Psoas muscle (tissue), 8 donors: ENCODE data around the gene GNG7. TPM values are rescaled to one million over a fixed set of nuclear protein-coding genes. Genes with fewer than 3 reads are reported as not detected.

ENCODE experiments used
- ATAC-seq, 4 donors: fragments of 200-7000 bp; cut with Tn5 transposase; one replicate each; pipeline ENCODE4 v1.9.1; 2020; ENCODE audit warnings: moderate library complexity in 3 of 4, mild to moderate bottlenecking in 2 of 4
- DNase-seq, 2 donors: peaks; one replicate each; pipeline ENCODE4 v3.0.0-alpha.2; 2020
- H3K27ac ChIP-seq: fragments of 200-600 bp; one replicate; pipeline ENCODE4 v1.8.0; 2022
- H3K27me3 ChIP-seq, 3 donors: fragments of 200-600 bp in 1 of 3; one replicate each; pipeline versions ENCODE4 v1.6.1 to v1.8.0; 2013 to 2022; ENCODE audit warnings: low read length in 2 of 3, mild to moderate bottlenecking in 2 of 3, moderate library complexity in 1 of 3; ENCODE audit not compliant: insufficient read depth in 3 of 3
- H3K36me3 ChIP-seq, 2 donors: fragments of 200-600 bp in 1 of 2; one replicate each; pipeline versions ENCODE4 v1.6.1 to v1.8.0; 2013 to 2022; ENCODE audit warnings: low read depth in 1 of 2, mild to moderate bottlenecking in 1 of 2, moderate library complexity in 1 of 2; ENCODE audit not compliant: insufficient read depth in 1 of 2
- H3K4me1 ChIP-seq: fragments of 200-600 bp; one replicate; pipeline ENCODE4 v1.8.0; 2022
- H3K4me3 ChIP-seq: fragments of 200-600 bp; one replicate; pipeline ENCODE4 v1.8.0; 2022; ENCODE audit warnings: mild to moderate bottlenecking
- H3K9me3 ChIP-seq: fragments of 200-600 bp; one replicate; pipeline ENCODE4 v1.8.0; 2022
- CTCF ChIP-seq: fragments of 200-600 bp; IDR thresholded peaks from one replicate; pipeline ENCODE4 v1.8.0; 2022; ENCODE audit warnings: antibody characterized with exemption
- WGBS, 3 donors: extraction: QIAGEN DNeasy Blood & Tissue Kit; methylation state at CpG; one replicate each; pipeline versions ENCODE4 v1.1.6 to v1.1.7; 2013; 5-methylcytosine and 5-hydroxymethylcytosine counted together
- intact Hi-C, 2 donors: fragments of 100-400 bp; cut with DNase I; formaldehyde crosslinking; loops; one replicate each; pipeline versions ENCODE4 v1.11.0 to v1.14.2; 2022
- polyA plus RNA-seq, 3 donors: library from polyadenylated mRNA; stranded (reverse); fragments of 200-250 nt; gene quantifications; one replicate each; pipeline ENCODE4 v1.2.3, GENCODE V29; 2013
- total RNA-seq, 4 donors: library from RNA; stranded (reverse); fragmentation: NEBNext Ultra II Directional in 2 of 4; extraction: Animal tissue kit (Norgen Biotek cat#: 25700) in 2 of 4; gene quantifications; one replicate each; pipeline versions ENCODE4 v1.2.1 to v1.2.4, GENCODE V29; 2021 to 2023
- donor health status: healthy with polysubstance abuse.
- donor health status: DM: no; HTN: no; CAD: no; lungs with moderate emphysema.
- donor health status: Bipolar disorder and iron deficiency.
- donor health status: healthy.
- donor health status: DM: yes; HTN: yes; CAD: no.
- donor health status: DM: no; HTN: no; CAD: no.
- donor health status: DM: no; HTN: no; CAD: no.
- donor health status: DM: yes; HTN: yes; CAD: no.

Gene GNG7
- total and polyA plus RNA-seq, 7 donors, result 0.48 to 5.4 (median 1.2) TPM

- H3K4me1 ChIP-seq, result peaks cover 20% of the 10 kb centered on the region
- intact Hi-C loops, result no loop called here
These were observed 72.8 kb downstream of the GNG7 start for GRCh38 chr19:2629491-2630351.

GRCh38 chr19:2628597-2628996, 73.9 kb downstream of the GNG7 start:
- WGBS, 3 donors, result 94 to 98% (median 94%) methylated on average over 8 of the region's 8 CpGs
- Histone ChIP-seq H3K9me3 (peaks cover 9% of the 10 kb centered on the region), H3K4me3 (no peak overlapping the region), H3K27ac (no peak overlapping the region), H3K4me1 (peaks cover 20% of the 10 kb centered on the region), H3K36me3 (no peaks in the 10 kb centered on the region), H3K27me3 (no peaks in the 10 kb centered on the region)
- intact Hi-C loops, result no loop called here
- TF ChIP-seq CTCF, result no peak
- DNase-seq (no peak), ATAC-seq (no peak)

More at GRCh38 chr19:2629491-2630351, 72.8 kb downstream of the GNG7 start:
- Histone ChIP-seq H3K9me3 (peaks cover 9% of the 10 kb centered on the region), H3K4me3 (no peak overlapping the region), H3K36me3 (no peaks in the 10 kb centered on the region), H3K27me3 (no peaks in the 10 kb centered on the region), H3K27ac (peak overlapping the region; percentile 23)
- 86 to 89% (median 87%) methylated on average over 16 of the region's 16 CpGs for WGBS, 3 donors
- TF ChIP-seq CTCF, result no peak
- ATAC-seq (no peak), DNase-seq (peak in 1 of 2 donors; percentile 42)

GRCh38 chr19:2627855-2628254, 74.6 kb downstream of the GNG7 start:
- TF ChIP-seq CTCF, result no peak
- intact Hi-C loops, result no loop called here
- Histone ChIP-seq H3K36me3 (no peaks in the 10 kb centered on the region), H3K4me1 (peaks cover 20% of the 10 kb centered on the region), H3K4me3 (no peak overlapping the region), H3K27me3 (no peaks in the 10 kb centered on the region), H3K27ac (peak overlapping the region; percentile 89), H3K9me3 (peaks cover 9% of the 10 kb centered on the region)
- no peak for ATAC-seq
- WGBS, 3 donors, result 52 to 77% (median 61%) methylated on average over 7 of the region's 7 CpGs
- DNase-seq, result no peak

GRCh38 chr19:2627319-2627829, 75.1 kb downstream of the GNG7 start:
- peaks cover 9% of the 10 kb centered on the region for H3K9me3 ChIP-seq
- intact Hi-C loops, result no loop called here
- H3K36me3 ChIP-seq, result no peaks in the 10 kb centered on the region
- H3K4me3 ChIP-seq, result no peak overlapping the region
- ATAC-seq (peak; percentile 89 to 93 (median 92)), DNase-seq (peak; percentile 87 to 94)
- 12 to 22% (median 16%) methylated on average over 17 of the region's 17 CpGs for WGBS, 3 donors
- peak overlapping the region; percentile 89 for H3K27ac ChIP-seq
- H3K27me3 ChIP-seq, result no peaks in the 10 kb centered on the region
- TF ChIP-seq CTCF, result no peak
- peaks cover 20% of the 10 kb centered on the region for H3K4me1 ChIP-seq
